OCI-LY7 (cell line): Measurements from ENCODE around the gene RASAL1. TPM values are rescaled to one million over a fixed set of nuclear protein-coding genes. Genes with fewer than 3 reads are reported as not detected.
A peak's percentile ranks its signal among the peaks of the same experiment; 100 is the strongest.

Experiments
- BruUV-seq: library from RNA; stranded (reverse); fragments of 400-500 nt; replicated peaks from 2 replicates; lab custom pipeline; 2021; lab: Mats Ljungman, UMichigan
- CTCF ChIA-PET: fragments of 300-600 bp; sonication (Branson Sonifier 250); formaldehyde crosslinking; loops from one replicate; lab custom pipeline; 2022; ENCODE audit warnings: antibody characterized with exemption; ENCODE audit not compliant: unreplicated experiment; lab: Charles Lee
- POLR2A ChIA-PET: fragments of 300-600 bp; sonication (Branson Sonifier 250); formaldehyde crosslinking; loops from one replicate; lab custom pipeline; 2022; ENCODE audit warnings: antibody characterized with exemption; lab: Charles Lee
- DNase-seq: peaks from one replicate; pipeline ENCODE4 v3.0.0-alpha.2; 2015; ENCODE audit warnings: low spot score
- H2AFZ ChIP-seq: fragments of 200-600 bp; sonication (generic), shearing (Covaris generic); 2 replicates; pipeline ENCODE4 v1.6.1; 2014; ENCODE audit warnings: mild to moderate bottlenecking, antibody characterized with exemption, low read length, moderate library complexity
- H3K27ac ChIP-seq: fragments of 200-600 bp; sonication (generic); 2 replicates; pipeline ENCODE4 v1.5.1; 2014; ENCODE audit warnings: mixed run types, low read depth, mild to moderate bottlenecking, moderate library complexity, low read length, inconsistent platforms; ENCODE audit not compliant: poor library complexity, severe bottlenecking
- H3K36me3 ChIP-seq: fragments of 200-600 bp; sonication (generic); 2 replicates; pipeline ENCODE4 v1.6.1; 2014; ENCODE audit warnings: mild to moderate bottlenecking, antibody characterized with exemption, low read length, moderate library complexity, mixed read lengths; ENCODE audit not compliant: insufficient read depth
- H3K4me1 ChIP-seq: fragments of 200-600 bp; sonication (generic); 2 replicates; pipeline ENCODE4 v1.5.1; 2014; ENCODE audit warnings: mild to moderate bottlenecking, low read length; ENCODE audit not compliant: insufficient read depth, poor library complexity, severe bottlenecking
- H3K4me2 ChIP-seq: fragments of 200-600 bp; sonication (generic); 2 replicates; pipeline ENCODE4 v1.6.1; 2014; ENCODE audit warnings: mild to moderate bottlenecking, low read length
- H3K4me3 ChIP-seq: fragments of 200-600 bp; sonication (generic); 2 replicates; pipeline ENCODE4 v1.5.1; 2014; ENCODE audit warnings: mild to moderate bottlenecking, low read depth, low read length; ENCODE audit not compliant: poor library complexity, severe bottlenecking
- H3K79me2 ChIP-seq: fragments of 200-600 bp; sonication (generic); 2 replicates; pipeline ENCODE4 v1.6.1; 2016; ENCODE audit warnings: low read depth, mild to moderate bottlenecking, low read length, moderate library complexity, mixed read lengths; ENCODE audit not compliant: insufficient read depth
- H3K9me2 ChIP-seq: fragments of 200-600 bp; sonication (generic); 2 replicates; pipeline ENCODE4 v1.6.1; 2016; ENCODE audit warnings: mild to moderate bottlenecking, low read length, mixed read lengths; ENCODE audit not compliant: insufficient read depth
- H3K9me3 ChIP-seq: fragments of 200-600 bp; sonication (generic); 2 replicates; pipeline ENCODE4 v1.6.1; 2014; ENCODE audit warnings: mild to moderate bottlenecking, mixed run types, low read length, mixed read lengths
- H4K20me1 ChIP-seq: fragments of 200-600 bp; sonication (generic); 2 replicates; pipeline ENCODE4 v1.6.1; 2014; ENCODE audit warnings: mild to moderate bottlenecking, antibody characterized with exemption, low read length, moderate library complexity, mixed read lengths; ENCODE audit not compliant: insufficient read depth
- EZH2phosphoT487 ChIP-seq: fragments of 200-600 bp; sonication (generic); IDR thresholded peaks from 2 replicates; pipeline ENCODE4 v1.6.1; 2018; ENCODE audit warnings: low read depth, borderline replicate concordance, mild to moderate bottlenecking, mixed run types, antibody characterized with exemption, low read length, moderate library complexity, mixed read lengths
- intact Hi-C: fragments of 100-400 bp; cut with micrococcal nuclease; formaldehyde crosslinking; loops from one replicate; pipeline ENCODE4 v1.10.0; 2022; ENCODE audit not compliant: unreplicated experiment
- total RNA-seq, 2 experiments: library from RNA; depleted of rRNA in 1 of 2; stranded (reverse); fragments of >200 nt in 1 of 2; shearing (Covaris generic) in 1 of 2; gene quantifications; 2 replicates each; pipeline ENCODE4 v1.2.3, GENCODE V29; 2014 to 2022
- TF ChIP-seq, protein P1 (sequence below): fragments of 200-600 bp; sonication (generic); conservative IDR thresholded peaks from 2 replicates; pipeline ENCODE4 v1.5.1; 2014; ENCODE audit warnings: mild to moderate bottlenecking, antibody characterized with exemption, low read length, moderate library complexity, mixed read lengths

The RASAL1 gene
- total RNA-seq, 2 experiments from 2014 or later = 74.4 to 89.1 TPM

DNA sequence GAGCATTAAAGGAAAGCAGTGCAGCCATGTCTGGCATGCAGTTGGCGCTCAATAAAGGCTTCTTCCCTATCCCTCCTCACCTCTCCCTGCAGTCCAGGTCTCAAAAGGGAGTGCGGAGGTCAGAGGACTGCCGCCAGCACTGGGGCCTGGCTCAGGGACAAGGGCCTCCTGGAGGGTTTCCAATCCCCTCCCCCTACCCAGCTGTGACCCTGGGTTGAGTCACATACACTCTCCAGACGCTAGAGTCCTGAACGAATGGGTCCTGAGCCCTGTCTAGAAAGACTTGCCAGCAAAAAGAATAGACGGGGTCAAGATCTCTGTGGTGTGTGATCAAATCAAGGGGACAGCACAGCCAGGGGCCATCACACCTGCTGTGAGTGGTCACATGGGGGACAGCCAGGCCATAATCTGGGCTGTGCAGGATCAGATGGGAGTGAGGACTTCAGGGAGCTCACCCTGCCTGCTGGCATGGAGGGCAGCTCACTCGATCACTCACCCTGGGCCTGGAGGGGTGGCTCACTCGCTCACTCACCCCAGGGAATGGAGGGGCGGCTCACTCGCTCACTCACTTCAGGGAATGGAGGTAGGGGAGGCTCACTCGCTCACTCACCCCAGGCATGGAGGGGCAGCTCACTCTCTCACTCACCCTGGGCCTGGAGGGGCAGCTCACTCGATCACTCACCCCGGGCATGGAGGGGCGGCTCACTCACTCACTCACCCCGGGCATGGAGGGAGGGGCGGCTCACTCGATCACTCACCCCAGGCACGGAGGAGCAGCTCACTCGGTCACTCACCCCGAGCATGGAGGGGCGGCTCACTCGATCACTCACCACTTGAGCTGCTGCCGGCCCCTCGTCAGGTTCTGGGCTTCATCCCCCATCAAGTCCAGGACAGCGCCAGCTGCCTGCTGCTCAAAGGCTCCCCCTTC is 26.8 kb upstream of the RASAL1 start:
- DNase-seq = peak; percentile 56
- ChIA-PET POLR2A (interaction anchor here (0.5 to 4.7 kb wide), 15 partner anchors 10 to 235 kb away, joined by 3 to 46 read pairs (median 4); no protein-coding TSS in a partner anchor), CTCF (interaction anchor here (0.6 to 1.7 kb wide), 4 partner anchors 9 to 59 kb away, joined by 3 to 10 read pairs (median 7); no protein-coding TSS in a partner anchor)
- Histone ChIP-seq H3K9me2 (no peaks in the 10 kb centered on the region), H3K9me3 (no peaks in the 10 kb centered on the region), H2AFZ (no peak overlapping the region), H3K4me2 (peak overlapping the region; percentile 89), H3K4me3 (peak overlapping the region; percentile 48), H3K36me3 (peaks cover 92% of the 10 kb centered on the region), H3K79me2 (peaks cover 12% of the 10 kb centered on the region; the same call in 1 of the 2 replicates), H3K4me1 (peaks cover 43% of the 10 kb centered on the region), H3K27ac (peak overlapping the region; percentile 77), H4K20me1 (no peaks in the 10 kb centered on the region)
- no TSS peak for BruUV-seq
- intact Hi-C loops = no loop called here
- TF ChIP-seq, protein P1, sequence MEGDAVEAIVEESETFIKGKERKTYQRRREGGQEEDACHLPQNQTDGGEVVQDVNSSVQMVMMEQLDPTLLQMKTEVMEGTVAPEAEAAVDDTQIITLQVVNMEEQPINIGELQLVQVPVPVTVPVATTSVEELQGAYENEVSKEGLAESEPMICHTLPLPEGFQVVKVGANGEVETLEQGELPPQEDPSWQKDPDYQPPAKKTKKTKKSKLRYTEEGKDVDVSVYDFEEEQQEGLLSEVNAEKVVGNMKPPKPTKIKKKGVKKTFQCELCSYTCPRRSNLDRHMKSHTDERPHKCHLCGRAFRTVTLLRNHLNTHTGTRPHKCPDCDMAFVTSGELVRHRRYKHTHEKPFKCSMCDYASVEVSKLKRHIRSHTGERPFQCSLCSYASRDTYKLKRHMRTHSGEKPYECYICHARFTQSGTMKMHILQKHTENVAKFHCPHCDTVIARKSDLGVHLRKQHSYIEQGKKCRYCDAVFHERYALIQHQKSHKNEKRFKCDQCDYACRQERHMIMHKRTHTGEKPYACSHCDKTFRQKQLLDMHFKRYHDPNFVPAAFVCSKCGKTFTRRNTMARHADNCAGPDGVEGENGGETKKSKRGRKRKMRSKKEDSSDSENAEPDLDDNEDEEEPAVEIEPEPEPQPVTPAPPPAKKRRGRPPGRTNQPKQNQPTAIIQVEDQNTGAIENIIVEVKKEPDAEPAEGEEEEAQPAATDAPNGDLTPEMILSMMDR = no peak
- no peak for TF ChIP-seq EZH2phosphoT487

DNA sequence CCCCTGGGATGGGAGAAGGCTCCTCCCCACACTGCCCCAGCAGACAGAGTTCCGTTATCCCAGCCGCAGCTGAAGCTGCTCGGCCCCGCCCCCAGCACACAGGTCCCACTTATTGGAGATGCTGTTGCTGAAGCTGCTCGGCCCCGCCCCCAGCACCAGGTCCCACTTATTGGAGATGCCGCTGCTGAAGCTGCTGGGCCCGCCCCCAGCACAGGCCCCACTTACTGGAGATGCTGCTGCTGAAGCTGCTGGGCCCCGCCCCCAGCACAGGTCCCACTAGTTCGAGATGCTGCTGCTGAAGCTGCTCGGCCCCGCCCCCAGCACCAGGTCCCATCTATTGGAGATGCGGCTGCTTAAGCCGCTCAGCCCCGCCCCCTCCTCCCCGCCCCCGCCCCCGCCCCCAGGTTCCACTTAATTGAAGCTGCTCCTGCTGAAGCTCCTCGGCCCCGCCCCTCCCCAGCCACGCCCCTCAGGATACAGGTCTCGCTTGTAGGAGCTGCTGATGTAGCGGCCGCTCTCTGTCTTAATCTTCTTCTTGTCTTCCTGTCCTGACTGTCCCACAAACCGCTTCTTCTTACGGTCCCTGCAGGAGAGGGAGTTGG is 26.0 kb upstream of the RASAL1 start:
- Histone ChIP-seq H2AFZ (no peak overlapping the region), H3K79me2 (peaks cover 17% of the 10 kb centered on the region; the same call in 1 of the 2 replicates), H3K4me1 (peaks cover 52% of the 10 kb centered on the region), H4K20me1 (no peaks in the 10 kb centered on the region), H3K4me2 (peak overlapping the region; percentile 89), H3K9me2 (no peaks in the 10 kb centered on the region), H3K27ac (peak overlapping the region; percentile 77), H3K36me3 (peaks cover 92% of the 10 kb centered on the region), H3K4me3 (peak overlapping the region; percentile 48), H3K9me3 (no peaks in the 10 kb centered on the region)
- BruUV-seq = no TSS peak
- DNase-seq = peak; percentile 99
- TF ChIP-seq, protein P1 = no peak
- TF ChIP-seq EZH2phosphoT487 = no peak
- ChIA-PET POLR2A (interaction anchor here (0.5 to 4.7 kb wide), 14 partner anchors 9 to 644 kb away, joined by 3 to 46 read pairs (median 4); partner anchors contain the start of gene OAS1), CTCF (interaction anchor here (0.6 to 1.7 kb wide), 7 partner anchors 8 to 168 kb away, joined by 3 to 10 read pairs (median 7); no protein-coding TSS in a partner anchor)
- intact Hi-C loops = no loop called here
